ENCODE measurements around the gene ACOX1. TPM values are rescaled to one million over a fixed set of nuclear protein-coding genes. Genes with fewer than 3 reads are reported as not detected.

Gene ACOX1
- total RNA-seq (2014; rRNA removed), result 30.5 and 36.2 TPM in 2 replicates
- 17.4 TPM for polyA plus RNA-seq (2012)

- DNase-seq (ENCODE audit: low read depth), result peak; percentile 96
These were observed at the start of gene ACOX1, which contains the start of gene TEN1 for GRCh38 chr17:75978938-75979704. Gene ACOX1 (minus strand): TSS chr17:75979166. CDS start chr17:75979073, 93 bp downstream. Gene TEN1 (plus strand): TSS chr17:75979240. CDS start chr17:75986193, 6,953 bp downstream.

DNA sequence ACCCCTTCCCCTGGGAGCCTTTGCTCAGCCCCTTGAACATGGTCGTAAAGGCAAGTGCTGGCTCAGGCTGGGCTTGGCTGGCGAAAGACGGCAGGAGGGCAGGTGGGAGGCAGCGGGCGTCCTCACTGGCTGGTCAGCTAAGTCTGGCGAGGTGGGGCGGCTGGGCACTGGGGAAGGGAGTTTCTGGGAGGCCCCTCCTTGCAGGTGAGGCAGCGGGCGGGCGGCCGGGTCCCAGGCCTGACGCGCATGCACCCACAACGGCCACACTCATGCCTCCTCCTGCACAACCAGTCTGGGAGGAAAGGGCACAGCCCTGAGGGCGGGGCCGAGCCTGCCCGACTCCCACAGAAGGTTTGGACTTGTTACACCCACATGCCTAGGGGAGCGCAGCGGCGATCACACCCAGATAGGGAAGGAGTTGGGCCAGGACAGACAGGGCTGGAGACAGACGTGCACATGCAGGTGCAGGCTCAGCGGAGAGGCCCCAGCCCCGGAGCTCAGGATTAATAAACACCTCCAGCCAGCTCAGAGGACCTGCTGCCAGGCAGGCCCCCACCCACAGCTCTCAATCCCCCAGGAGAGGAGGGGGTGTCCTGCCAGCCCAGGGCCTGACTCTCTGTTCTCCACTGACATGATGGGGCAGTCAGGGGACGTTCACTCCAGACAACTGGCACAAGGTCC lies 48.3 kb upstream of the ACOX1 start, which contains the start of gene EVPL:
Gene EVPL, minus strand, starts transcription at position 148 of the 681 bp plus-strand sequence. Its CDS starts 108 bp downstream, at position 40.
- no peak for DNase-seq (ENCODE audit: low read depth)

- no peak for DNase-seq (ENCODE audit: low read depth)
These were observed 47.8 kb upstream of the ACOX1 start for GRCh38 chr17:76026714-76027158.

- no peak for DNase-seq (ENCODE audit: low read depth)
These were observed 46.3 kb upstream of the ACOX1 start for GRCh38 chr17:76025294-76025693.

- DNase-seq (ENCODE audit: low read depth), result no peak
These were observed 45.4 kb upstream of the ACOX1 start for GRCh38 chr17:76024353-76024752.

DNA sequence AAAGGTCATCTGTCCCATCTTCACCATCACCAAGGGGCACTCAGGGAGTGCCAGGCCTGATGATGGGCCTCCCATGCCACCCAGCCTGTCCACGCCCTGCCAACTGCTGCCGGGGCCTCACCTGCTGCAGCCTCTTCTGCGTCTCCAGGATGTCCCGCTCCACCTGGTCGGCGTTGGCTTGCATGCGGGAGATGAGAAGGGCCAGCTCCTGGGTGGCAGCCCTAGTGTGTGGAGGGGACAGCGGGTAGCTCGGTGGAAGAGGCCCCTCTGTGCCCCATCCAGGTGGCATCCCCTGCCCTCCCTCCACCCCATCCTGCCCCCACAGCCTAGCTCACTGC lies 44.9 kb upstream of the ACOX1 start:
- DNase-seq (ENCODE audit: low read depth), result no peak

DNA sequence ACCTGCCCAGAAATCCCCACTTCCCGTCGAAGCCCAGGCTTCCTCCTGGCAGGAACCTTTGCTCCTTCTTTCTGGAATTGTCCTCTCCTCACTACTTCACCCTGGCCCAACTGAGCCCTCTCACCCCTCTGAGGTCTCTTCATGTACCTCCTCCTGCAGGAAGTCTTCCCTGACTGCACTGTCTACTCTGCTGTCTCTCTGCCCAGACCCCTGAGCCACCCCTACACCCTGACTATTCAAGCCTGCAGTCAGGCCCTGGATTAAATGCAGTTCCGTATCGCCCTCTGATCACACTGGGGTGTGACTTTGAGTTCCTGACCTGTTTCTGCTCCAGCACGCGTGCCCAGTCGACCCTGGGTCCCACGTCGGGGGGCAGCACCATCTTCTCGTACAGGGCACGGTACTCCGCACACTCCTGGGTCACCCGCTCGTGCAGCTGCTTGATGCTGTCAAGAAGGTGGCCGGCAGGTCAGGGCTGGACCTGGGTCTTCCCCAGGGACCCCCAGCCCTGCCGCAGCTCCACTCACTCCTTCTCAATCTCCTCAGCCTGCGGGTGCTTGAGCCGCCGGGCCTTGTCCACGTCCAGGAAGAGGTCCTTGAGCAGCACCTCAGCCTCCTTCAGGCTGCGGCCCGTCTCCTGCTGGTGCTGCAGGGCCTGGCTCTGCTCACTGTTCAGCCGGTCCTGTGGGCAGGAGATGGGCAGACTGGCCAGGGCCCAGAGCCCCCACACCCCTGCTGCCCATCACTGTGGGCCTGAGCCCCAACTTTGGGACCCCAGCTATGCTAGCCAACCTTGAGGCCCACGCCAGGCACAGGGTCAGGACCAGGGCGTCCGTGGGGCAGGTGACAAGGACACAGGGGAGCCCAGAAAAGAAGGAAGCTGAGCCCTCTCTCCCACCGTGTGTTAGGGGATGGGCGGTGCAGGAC lies 44.3 kb upstream of the ACOX1 start:
- DNase-seq (ENCODE audit: low read depth), result no peak

DNA sequence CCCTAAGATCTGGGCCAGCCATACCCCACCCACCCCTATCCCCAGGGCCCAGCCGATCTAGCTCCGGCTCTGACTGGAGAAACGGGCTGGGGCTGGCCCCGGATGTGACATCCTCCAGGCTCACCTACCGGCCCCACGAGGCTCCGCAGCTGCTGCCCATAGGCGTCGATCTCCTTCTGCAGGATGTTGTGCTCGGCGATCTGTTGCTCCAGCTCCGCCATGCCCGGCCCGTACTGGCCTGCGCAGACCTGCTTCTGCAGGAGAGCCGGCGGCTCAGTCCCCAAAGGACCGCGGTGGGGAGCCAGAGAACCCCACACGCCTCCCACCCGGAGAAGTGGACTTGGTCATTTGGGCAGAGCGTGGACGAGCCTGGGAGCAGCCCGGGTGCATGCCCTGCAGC lies 43.3 kb upstream of the ACOX1 start:
- DNase-seq (ENCODE audit: low read depth), result no peak

DNA sequence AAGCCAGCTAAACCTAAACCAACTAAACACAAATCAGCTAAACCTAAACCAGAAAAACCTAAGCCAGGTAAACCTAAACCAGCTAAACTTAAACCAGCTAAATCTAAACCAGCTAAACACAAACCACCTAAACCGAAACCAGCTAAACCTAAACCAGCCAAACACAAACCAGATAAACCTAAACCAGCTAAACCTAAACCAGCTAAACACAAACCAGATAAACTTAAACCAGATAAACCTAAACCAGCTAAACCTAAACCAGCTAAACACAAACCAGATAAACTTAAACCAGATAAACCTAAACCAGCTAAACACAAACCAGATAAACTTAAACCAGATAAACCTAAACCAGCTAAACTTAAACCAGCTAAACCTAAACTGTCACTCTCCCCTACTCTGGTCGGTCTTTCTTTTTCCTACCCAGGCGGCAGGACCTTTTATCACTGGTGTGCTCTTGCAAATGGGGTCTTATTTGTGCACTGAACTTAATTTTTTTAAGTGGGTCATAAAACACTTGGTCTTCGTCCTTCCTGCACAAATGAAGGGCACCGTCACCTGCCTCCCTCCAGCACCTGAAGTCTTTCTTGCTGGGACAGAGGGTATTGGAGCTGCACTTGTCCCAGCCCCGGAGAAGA lies 41.0 kb upstream of the ACOX1 start:
- no peak for DNase-seq (ENCODE audit: low read depth)

DNA sequence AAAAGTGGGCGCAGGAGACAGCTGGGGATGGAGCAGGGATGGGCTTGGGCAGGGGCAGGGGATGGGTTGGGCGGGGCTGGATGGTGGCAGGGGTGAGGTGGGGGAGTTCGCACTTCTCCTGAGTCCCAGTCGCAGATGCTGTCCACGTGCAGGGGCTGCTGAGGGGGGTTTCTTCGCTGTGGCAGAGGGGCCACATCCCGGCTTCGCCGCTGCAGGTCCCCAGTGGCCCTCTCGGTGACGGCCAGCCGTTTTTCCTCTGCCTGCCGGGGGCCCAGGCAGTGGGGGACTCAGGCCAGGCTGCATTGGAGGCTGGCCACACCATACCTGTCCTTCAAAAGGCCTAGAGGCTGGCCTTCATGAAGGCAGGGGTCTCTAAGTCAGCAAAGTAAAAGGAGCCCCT lies 39.8 kb upstream of the ACOX1 start:
- no peak for DNase-seq (ENCODE audit: low read depth)

- DNase-seq (ENCODE audit: low read depth), result no peak
These were observed 39.3 kb upstream of the ACOX1 start for GRCh38 chr17:76018340-76018680.

GRCh38 chr17:76017481-76018339 lies 38.7 kb upstream of the ACOX1 start:
- no peak for DNase-seq (ENCODE audit: low read depth)

DNA sequence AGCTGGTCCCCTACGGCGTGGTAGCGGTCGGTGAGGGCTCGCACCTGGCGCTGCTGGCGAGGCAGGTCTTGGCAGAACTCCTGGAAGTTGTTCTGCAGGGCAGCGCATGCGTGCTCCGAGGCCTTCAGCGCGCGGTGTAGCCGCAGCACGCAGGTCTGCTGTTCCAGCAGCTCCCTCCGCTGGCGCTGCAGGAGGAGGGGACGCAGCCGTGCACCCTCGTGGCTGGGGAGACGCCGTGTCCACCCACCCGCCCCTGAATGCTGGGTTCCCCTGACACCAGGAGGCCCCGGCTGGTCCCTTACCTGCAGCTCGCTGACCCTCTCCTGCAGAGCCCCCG lies 35.9 kb upstream of the ACOX1 start:
- no peak for DNase-seq (ENCODE audit: low read depth)

GRCh38 chr17:76014100-76014924 lies 35.3 kb upstream of the ACOX1 start:
- peak; percentile 38 for DNase-seq (ENCODE audit: low read depth)

GRCh38 chr17:76013377-76013932 lies 34.5 kb upstream of the ACOX1 start:
- no peak for DNase-seq (ENCODE audit: low read depth)

DNA sequence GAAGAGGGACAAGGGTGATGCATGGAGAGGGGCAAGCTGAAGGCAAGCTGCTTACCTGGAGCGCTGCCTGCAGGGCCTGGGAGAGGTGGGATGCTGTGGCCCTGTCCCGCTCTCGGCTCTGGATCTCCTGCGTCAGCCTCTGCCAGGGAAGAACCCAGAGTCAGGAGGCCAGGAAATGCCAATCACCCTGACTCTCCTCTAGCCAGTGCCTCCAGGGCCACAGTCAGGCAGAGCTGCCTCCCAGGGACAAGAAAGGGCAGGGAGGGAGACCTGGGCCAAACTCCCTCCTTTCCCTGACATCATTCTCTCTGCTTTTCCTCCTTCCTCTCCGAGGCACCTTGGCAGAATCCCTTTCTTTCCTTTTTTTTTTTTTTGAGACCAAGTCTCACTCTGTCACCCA lies 33.0 kb upstream of the ACOX1 start:
- DNase-seq (ENCODE audit: low read depth), result no peak

DNA sequence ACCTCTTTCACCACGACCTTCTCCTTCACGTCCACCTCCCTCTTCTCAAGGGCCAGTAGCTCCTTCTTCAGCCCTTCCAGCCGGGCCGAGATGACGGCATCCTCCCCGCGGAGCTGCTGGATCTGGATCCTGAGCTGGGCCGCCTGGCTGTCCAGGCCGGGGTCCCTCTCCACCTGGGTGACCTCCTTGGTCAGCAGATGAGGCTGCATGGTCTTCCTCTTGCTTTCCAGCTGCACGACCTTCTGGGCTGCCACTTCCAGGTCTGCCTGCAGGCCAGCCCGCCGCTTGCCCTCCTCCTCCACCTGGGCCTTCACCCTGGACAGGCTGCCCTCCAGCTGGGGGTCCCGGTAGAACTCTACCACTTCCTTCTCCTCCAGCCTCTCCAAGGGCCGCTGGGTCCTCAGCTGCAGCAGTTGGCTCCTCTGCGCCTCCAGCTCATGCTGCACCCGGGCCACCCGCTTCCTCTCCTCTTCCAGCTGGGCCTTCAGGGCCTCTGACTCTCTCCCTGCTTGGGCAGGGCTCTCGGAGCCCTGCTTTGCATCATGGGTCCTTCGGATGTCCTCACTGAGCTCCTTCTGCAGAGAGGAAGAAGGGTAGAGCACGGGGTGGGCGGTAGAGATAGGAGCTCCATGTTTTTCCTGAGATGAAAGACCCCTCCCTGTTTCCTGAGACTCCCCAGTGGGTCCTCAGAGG lies 31.1 kb upstream of the ACOX1 start:
- DNase-seq (ENCODE audit: low read depth), result no peak

DNA sequence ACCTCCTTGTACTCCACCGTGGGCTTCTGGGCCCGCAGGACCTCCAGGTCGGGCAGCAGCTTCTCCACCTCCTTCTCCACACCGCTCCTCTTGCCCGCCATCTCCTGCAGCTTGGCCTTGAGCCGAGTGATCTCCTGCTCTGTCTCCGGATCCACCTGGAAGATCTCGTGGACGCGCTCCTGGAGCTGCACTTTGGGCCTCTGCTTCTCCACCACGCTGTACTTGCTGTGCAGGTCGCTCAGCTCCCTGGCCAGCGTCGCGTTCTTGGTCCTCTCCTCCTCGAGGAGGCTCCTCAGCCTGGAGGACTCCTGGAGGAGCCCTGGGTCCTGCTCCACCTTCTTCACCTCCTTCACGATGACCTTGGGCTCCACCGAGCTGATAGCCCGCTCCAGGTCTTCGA lies 30.5 kb upstream of the ACOX1 start:
- no peak for DNase-seq (ENCODE audit: low read depth)
